Measurements from ENCODE around the gene CMIP. TPM values are rescaled to one million over a fixed set of nuclear protein-coding genes. Genes with fewer than 3 reads are reported as not detected.

Gene CMIP
- total RNA-seq, 4 donors from 2014 or later: 15.5 to 65.9 (median 20.2) TPM

DNA sequence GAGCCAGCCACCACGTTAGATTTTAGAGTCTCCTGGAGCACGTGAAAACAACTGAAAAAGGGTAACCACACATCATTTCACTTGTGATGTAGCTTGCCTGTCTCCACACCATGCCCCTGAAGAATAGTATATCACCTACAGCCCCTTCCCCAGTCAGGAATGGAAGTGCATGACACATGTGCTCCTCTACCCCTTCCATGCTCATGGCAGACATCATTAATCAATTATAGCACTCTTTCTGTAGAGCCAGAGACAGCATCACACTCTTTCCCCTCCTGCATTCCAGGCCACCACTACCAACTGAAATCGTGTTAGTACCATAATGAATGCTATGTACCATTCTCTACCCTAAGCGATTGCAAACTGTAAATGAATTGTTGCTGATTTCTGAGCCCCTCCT is 221.0 kb downstream of the CMIP start:
- peaks cover 14 to 36% of the 10 kb centered on the region in 2 donors for H3K4me1 ChIP-seq
- H3K36me3 ChIP-seq: peaks cover 4 to 7% of the 10 kb centered on the region in 2 donors
- H3K27ac ChIP-seq: peak overlapping the region in 1 of 3 donors; percentile 4
- H3K27me3 ChIP-seq: no peaks in the 10 kb centered on the region
- DNase-seq: no peak
- no peak for TF ChIP-seq POLR2A (IDR thresholded peaks at IDR 0.05)
- TF ChIP-seq, protein P1, sequence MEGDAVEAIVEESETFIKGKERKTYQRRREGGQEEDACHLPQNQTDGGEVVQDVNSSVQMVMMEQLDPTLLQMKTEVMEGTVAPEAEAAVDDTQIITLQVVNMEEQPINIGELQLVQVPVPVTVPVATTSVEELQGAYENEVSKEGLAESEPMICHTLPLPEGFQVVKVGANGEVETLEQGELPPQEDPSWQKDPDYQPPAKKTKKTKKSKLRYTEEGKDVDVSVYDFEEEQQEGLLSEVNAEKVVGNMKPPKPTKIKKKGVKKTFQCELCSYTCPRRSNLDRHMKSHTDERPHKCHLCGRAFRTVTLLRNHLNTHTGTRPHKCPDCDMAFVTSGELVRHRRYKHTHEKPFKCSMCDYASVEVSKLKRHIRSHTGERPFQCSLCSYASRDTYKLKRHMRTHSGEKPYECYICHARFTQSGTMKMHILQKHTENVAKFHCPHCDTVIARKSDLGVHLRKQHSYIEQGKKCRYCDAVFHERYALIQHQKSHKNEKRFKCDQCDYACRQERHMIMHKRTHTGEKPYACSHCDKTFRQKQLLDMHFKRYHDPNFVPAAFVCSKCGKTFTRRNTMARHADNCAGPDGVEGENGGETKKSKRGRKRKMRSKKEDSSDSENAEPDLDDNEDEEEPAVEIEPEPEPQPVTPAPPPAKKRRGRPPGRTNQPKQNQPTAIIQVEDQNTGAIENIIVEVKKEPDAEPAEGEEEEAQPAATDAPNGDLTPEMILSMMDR (IDR thresholded peaks at IDR 0.05): no peak
- H3K4me3 ChIP-seq (replicated peaks in 1 of 3): no peak overlapping the region
- intact Hi-C loops (cut with DNase I): no loop called here
- WGBS, 2 donors: 73 to 85% methylated on average over 4 of the region's 4 CpGs
- no peaks in the 10 kb centered on the region for H3K9me3 ChIP-seq

DNA sequence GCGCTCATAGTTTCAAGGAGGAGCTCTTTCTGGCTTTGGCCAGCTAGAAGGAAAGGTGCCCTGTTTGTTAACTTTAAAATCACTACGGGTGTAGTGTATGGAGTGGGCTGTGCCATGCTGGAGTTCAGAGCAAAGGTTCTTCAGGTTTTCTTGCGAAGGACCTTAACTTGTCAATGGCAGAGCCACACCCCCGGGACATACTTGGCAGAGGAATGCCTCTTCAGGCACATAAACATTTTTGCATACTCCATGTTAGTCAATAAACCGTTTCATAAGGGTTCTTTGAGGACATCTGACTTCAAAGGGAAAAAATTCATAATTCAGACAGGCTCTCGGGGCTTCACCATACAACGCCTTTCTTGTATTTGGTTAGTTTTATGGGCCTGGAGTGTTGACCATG is 221.5 kb downstream of the CMIP start:
- peak overlapping the region in 1 of 3 donors; percentile 4 for H3K27ac ChIP-seq

DNA sequence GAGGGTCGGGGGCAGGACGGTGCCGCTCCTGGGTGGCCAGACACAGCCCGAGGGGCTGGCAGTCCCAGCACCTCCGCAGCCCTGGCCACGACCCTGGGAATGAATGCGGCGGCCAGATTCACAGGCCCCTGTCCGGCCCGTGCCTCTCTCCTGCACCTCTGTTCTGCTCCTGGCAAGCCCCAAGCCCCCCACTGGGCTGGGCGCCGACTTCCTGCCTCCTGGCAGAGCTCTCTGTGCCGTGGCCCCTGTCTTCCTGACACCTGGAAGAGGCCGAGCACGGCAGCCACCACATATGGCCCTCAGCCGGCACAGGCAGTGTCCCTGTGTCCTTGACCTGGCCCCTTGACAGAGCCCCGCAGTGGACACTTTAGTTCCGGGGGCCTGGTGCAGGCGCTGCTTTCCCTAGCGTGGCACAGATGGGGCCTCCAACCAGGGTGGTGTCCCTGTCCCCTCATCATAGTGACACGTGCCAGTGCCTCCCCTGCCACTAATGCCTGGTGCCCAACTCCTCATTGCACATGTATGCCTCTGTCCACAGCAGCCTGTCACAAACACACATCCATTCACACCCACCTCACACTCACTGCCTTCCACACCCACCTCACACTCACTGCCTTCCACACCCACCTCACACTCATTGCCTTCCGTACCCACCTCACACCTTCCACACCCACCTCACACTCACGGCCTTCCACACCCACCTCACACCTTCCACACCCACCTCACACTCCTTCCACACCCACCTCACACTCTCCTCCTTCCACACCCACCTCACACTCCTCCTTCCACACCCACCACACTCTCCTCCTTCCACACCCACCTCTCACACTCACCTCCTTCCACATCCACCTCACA is 223.9 kb downstream of the CMIP start:
- Histone ChIP-seq H3K4me1 (peaks cover 14 to 45% of the 10 kb centered on the region in 2 donors), H3K4me3 (replicated peaks in 1 of 3) (no peak overlapping the region), H3K27me3 (no peaks in the 10 kb centered on the region), H3K9me3 (no peaks in the 10 kb centered on the region), H3K36me3 (peaks cover 0 to 4% of the 10 kb centered on the region in 2 donors), H3K27ac (peak overlapping the region; percentile 66 to 68 (median 67))
- TF ChIP-seq, protein P1 (IDR thresholded peaks at IDR 0.05): no peak
- no peak for TF ChIP-seq POLR2A (IDR thresholded peaks at IDR 0.05)
- intact Hi-C loops (cut with DNase I): no loop called here
- 93 to 94% methylated on average over 14 of the region's 23 CpGs for WGBS, 2 donors
- DNase-seq: no peak

More for the DNA sequence above, 221.5 kb downstream of the CMIP start:
- H3K36me3 ChIP-seq: peaks cover 0 to 7% of the 10 kb centered on the region in 2 donors
- no peaks in the 10 kb centered on the region for H3K27me3 ChIP-seq
- no peak for TF ChIP-seq POLR2A (IDR thresholded peaks at IDR 0.05)
- TF ChIP-seq, protein P1 (IDR thresholded peaks at IDR 0.05): no peak
- no peaks in the 10 kb centered on the region for H3K9me3 ChIP-seq
- WGBS, 2 donors: 85 to 88% methylated on average over 7 of the region's 7 CpGs
- DNase-seq: no peak
- intact Hi-C loops (cut with DNase I): no loop called here
- no peak overlapping the region for H3K4me3 ChIP-seq (replicated peaks in 1 of 3)
- H3K4me1 ChIP-seq: peaks cover 14 to 36% of the 10 kb centered on the region in 2 donors

DNA sequence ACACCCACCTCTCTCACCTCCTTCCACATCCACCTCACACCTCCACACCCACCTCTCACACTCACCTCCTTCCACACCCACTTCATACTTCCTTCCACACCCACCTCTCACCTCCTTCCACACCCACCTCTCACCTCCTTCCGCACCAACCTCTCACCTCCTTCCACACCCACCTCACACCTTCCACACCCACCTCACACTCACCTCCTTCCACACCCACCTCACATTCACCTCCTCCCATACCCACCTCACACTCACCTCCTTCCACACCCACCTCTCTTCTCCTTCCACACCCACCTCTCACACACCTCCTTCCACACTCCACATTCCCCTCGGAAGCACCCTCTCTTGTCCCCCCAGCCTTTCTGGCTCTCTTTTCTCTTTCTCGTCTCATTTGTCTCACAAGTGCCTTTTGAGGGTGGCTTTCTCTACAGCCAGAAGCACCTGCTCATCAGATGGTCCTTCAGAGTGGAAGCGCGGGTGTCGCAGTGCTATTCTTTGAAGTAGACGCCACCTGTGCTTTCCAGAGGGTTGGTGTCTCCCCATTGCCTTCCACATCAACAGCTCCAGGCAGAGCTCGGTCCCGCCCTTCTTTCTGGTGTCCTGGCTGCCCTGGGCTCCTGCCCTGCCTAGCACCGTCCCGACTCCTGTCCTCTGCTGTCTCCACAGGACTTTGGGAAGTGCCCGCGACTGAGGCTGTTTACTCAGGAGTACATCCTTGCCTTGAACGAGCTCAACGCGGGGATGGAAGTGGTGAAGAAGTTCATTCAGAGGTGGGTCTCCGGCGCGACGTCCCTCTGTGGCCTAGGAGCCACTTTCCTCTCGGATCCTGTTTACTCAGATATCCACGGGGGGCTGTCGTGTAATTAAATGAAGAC is 225.1 kb downstream of the CMIP start:
- DNase-seq: peak; percentile 55 to 75
- Histone ChIP-seq H3K4me3 (replicated peaks in 1 of 3) (no peak overlapping the region), H3K9me3 (no peaks in the 10 kb centered on the region), H3K27ac (peak overlapping the region in 1 of 3 donors; percentile 24), H3K4me1 (peaks cover 26 to 57% of the 10 kb centered on the region in 2 donors), H3K36me3 (peaks cover 0 to 4% of the 10 kb centered on the region in 2 donors), H3K27me3 (no peaks in the 10 kb centered on the region)
- intact Hi-C loops (cut with DNase I): no loop called here
- WGBS, 2 donors: 60 to 67% methylated on average over 23 of the region's 23 CpGs
- TF ChIP-seq POLR2A (IDR thresholded peaks at IDR 0.05): no peak
- TF ChIP-seq, protein P1 (IDR thresholded peaks at IDR 0.05): no peak

Measured in thyroid gland (tissue), 4 donors.